Measurements from ENCODE around the gene PLCXD1. TPM values are rescaled to one million over a fixed set of nuclear protein-coding genes. Genes with fewer than 3 reads are reported as not detected.
"Not testable (repeated sequence)": the region's sequence is repeated elsewhere in the genome, so short reads cannot be mapped to it uniquely, and the experiment has no call there.

Gene PLCXD1
- total RNA-seq, 1 donor from 2014 or later, result 6.1 TPM

- peak; percentile 31 for DNase-seq (ENCODE audit: missing footprints)
- ATAC-seq, result no peak
- intact Hi-C loops (cut with DNase I), result no loop called here
Measured at GRCh38 chrX:327660-328126, 46.5 kb downstream of the PLCXD1 start.

GRCh38 chrX:329291-329910, 48.2 kb downstream of the PLCXD1 start:
- ATAC-seq, result no peak
- intact Hi-C loops (cut with DNase I), result no loop called here
- DNase-seq (ENCODE audit: missing footprints), result peak; percentile 22

DNA sequence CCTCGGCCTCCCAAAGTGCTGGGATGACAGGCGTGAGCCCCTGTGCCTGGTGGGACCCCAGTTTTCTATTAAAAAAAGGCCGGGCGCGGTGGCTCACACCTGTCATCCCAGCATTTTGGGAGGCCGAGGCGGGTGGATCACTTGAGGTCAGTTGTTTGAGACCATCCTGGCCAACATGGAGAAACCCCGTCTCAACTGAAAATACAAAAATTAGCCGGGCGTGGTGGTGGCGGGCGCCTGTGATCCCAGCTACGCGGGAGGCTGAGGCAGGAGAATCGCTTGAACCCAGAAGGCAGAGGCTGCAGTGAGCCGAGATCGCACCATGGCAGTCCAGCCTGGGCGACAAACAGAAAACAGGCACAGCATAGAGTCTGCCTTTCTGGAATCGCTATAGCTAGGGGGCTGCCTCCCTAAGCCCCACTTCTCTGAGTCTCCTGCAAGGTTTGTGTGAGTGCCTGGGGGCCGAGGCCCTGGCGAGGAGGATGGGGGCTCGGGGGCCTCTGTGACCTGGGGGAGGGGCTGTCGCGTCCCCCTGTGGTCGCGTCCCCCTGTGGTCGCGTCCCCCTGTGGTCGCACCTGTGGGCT, 49.1 kb downstream of the PLCXD1 start:
- DNase-seq (ENCODE audit: missing footprints); ATAC-seq; intact Hi-C loops (cut with DNase I): not testable (repeated sequence)

DNA sequence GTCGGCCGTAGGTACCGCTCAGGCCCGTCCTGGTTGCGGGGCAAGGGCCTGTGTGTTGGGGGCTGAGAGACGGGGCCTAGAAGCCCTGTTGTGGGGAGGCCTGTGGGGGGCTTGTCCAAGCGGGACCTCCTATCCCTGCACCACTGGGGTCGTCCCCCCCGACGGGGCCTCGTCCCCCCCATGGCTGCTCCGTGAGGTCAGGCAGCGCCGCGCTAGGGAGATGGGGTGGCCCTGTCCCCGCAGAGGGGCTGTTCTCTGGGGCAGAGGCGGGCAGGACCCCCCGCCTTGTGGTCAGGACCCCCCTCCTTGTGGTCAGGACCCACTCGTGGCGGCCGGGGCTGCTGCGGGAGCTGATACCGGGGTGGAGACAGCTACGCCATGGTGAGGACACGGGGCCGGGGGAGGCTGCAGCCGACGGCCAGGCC, 49.6 kb downstream of the PLCXD1 start:
- intact Hi-C loops (cut with DNase I), result no loop called here
- ATAC-seq, result peak; percentile 11

DNA sequence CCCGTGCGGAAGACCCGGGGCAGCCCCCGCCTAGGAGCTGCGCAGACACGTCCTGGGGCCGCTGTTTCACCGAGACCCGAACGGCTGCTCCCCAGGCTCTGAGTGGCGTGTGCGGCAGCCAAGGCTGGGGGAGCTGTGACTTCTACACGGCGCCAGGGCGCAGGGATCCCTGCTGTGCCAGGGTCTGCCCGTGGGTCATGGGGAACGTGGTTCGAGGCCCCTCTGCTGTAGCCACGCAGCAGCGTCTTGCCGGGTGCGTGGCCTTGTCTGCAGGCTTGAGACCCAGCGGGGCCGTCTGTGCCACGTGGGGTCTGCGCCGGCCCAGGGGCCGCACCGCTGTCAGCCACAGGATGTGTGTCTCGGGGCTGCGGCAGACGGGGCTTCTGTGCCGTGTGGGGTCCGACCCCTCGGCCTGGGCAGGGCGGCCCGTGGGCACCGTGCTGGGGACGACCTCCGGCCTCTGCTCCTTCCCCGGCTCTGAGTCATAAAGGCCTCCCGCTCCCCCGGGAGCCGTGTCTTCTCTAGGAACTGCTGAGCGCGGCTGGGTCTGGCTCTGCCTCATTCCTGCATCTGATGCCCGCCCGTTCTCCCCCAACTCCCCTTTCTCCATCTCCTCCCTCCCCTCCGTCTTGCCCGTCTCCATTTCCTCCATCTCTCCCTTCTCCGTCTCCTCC, 50.1 kb downstream of the PLCXD1 start:
- ATAC-seq, result peak; percentile 50
- intact Hi-C loops (cut with DNase I), result no loop called here
- DNase-seq (ENCODE audit: missing footprints), result peak; percentile 74

More for the DNA sequence above, 49.6 kb downstream of the PLCXD1 start:
- peak; percentile 60 for DNase-seq (ENCODE audit: missing footprints)

DNA sequence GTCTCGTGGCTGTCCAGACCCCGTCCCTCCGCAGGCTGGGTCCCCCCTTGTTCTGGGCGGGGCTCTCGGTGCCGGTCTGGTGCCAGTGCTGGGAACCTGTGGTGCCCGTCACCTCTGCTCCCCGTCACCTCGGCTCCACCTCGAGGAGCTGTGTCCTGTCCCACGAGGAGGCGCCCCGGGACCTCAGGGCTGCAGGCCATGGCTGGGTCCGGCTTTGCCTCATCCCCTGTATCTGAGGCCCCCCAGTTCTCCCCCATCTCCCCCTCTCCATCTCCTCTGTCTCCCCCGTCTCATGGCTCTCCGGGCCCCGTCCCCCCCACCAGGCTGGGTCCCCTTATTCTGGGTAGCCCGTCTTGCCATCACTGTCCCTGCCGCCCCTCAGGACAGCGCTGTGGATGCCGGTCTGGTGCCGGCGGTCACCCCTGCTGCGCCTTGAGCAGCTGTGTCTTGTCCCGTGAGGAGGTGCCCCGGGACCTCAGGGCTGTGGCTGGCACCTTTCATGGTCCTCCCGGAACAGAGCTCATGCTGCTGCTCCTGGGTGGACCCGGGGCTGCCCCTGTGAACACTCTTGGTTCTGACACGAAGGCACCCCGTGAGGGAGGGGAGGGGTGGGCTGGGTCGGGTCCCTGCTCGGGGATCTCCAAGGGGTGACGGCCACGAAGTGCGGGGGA, 50.8 kb downstream of the PLCXD1 start:
- DNase-seq (ENCODE audit: missing footprints) (peak; percentile 69), ATAC-seq (peak; percentile 26)
- intact Hi-C loops (cut with DNase I), result no loop called here

DNA sequence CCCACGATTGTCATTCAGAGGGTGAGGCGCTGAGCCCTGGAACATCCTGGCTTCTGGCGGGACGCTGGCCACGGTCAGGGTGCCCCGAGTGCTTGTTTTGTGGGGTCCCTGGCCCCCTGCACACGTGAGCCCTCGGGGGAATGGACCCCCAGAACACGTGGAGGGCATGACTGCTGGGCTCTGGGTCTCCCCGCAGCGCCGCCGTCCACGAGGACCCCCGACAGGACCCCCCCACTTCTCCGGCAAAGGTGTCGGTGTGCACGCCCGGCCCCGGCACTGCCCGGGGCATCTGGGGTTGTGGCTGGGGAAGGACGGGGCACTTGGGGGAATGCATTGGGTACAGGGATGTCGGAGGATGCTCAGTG, 51.3 kb downstream of the PLCXD1 start:
- peak; percentile 65 for DNase-seq (ENCODE audit: missing footprints)

GRCh38 chrX:332916-333610, 51.9 kb downstream of the PLCXD1 start:
- ATAC-seq (no peak), DNase-seq (ENCODE audit: missing footprints) (peak; percentile 55)
- intact Hi-C loops (cut with DNase I), result no loop called here

More for the DNA sequence above, 51.3 kb downstream of the PLCXD1 start:
- intact Hi-C loops (cut with DNase I), result no loop called here
- ATAC-seq, result no peak

- ATAC-seq, result no peak
- intact Hi-C loops (cut with DNase I), result no loop called here
- DNase-seq (ENCODE audit: missing footprints), result peak; percentile 56
Measured at GRCh38 chrX:333611-334311, 52.6 kb downstream of the PLCXD1 start.

DNA sequence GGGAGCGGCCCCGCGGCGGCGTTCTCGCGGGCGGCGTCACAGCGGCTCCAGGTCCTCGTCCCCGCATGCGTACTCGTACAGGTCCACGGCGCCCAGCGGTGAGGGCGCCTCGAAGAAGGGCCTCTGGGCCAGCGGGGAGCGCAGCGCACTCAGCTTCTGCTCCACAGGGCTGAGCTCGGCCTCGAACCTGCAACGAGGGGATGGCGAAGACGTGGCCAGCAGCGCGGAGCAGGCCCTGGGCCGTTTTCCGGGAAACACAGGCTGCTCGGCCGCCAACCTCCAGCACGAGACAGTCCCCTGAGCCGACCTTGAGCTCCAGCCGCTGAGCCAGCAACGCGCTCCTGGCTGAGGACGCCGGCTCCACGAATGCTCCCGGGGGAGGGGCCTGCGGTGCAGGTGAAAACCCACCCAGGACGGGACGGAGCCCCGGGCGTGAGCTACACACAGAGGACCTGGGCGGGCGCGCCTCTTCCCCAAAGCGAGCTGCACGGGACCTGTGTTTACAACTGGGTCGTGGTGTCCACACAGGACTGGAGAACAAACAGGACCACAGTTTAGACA, 53.2 kb downstream of the PLCXD1 start:
- intact Hi-C loops (cut with DNase I), result no loop called here
- ATAC-seq, result no peak
- peak; percentile 65 for DNase-seq (ENCODE audit: missing footprints)

GRCh38 chrX:334971-335757, 54.0 kb downstream of the PLCXD1 start:
- ATAC-seq (no peak), DNase-seq (ENCODE audit: missing footprints) (peak; percentile 54)
- intact Hi-C loops (cut with DNase I), result no loop called here

- intact Hi-C loops (cut with DNase I), result no loop called here
- DNase-seq (ENCODE audit: missing footprints), result peak; percentile 5
- ATAC-seq, result no peak
Measured at GRCh38 chrX:335758-336155, 54.6 kb downstream of the PLCXD1 start.

DNA sequence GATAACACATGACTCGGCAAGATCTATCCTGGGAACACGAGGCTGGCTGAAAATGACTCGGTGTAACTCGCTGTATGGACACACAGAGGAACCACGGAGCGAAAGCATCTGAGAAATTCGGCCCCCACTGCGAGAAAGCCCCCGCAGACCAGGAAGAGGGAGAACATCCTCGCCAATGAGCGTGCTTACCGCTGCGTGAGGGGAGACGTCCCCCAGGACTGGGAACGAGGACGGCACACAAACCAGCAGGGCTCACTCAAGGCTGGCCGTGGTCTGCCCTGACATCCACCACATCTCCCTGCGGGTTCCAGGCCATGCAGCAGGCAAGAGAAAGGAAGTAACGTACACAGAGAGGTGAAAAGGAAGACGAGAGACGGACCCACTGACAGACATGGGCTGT, 55.0 kb downstream of the PLCXD1 start:
- peak; percentile 4 for DNase-seq (ENCODE audit: missing footprints)
- intact Hi-C loops (cut with DNase I), result no loop called here
- no peak for ATAC-seq

GRCh38 chrX:337331-337831, 56.2 kb downstream of the PLCXD1 start:
- ATAC-seq (no peak), DNase-seq (ENCODE audit: missing footprints) (peak; percentile 57)
- intact Hi-C loops (cut with DNase I), result no loop called here

GRCh38 chrX:338281-338835, 57.2 kb downstream of the PLCXD1 start:
- no peak for ATAC-seq
- intact Hi-C loops (cut with DNase I), result no loop called here
- peak; percentile 23 for DNase-seq (ENCODE audit: missing footprints)

- DNase-seq (ENCODE audit: missing footprints), result peak; percentile 51
- no peak for ATAC-seq
- intact Hi-C loops (cut with DNase I), result no loop called here
Measured at GRCh38 chrX:338836-339400, 57.7 kb downstream of the PLCXD1 start.

- intact Hi-C loops (cut with DNase I), result no loop called here
- peak; percentile 9 for DNase-seq (ENCODE audit: missing footprints)
- no peak for ATAC-seq
Measured at GRCh38 chrX:340121-340520, 58.9 kb downstream of the PLCXD1 start.
